ENCODE measurements around the gene CHRNA3. TPM values are rescaled to one million over a fixed set of nuclear protein-coding genes. Genes with fewer than 3 reads are reported as not detected.
"Not testable (repeated sequence)": the region's sequence is repeated elsewhere in the genome, so short reads cannot be mapped to it uniquely, and the experiment has no call there.

Gene CHRNA3
- total RNA-seq, 2 donors from 2014 or later = 0.23 to 0.97 TPM

GRCh38 chr15:78617516-78617915, 3.3 kb downstream of the CHRNA3 start:
- intact Hi-C loops (cut with DNase I) = no loop called here
- Histone ChIP-seq H3K4me3 (no peak overlapping the region), H3K27me3 (replicated peaks; ENCODE audit: insufficient read depth) (peaks cover 2% of the 10 kb centered on the region), H3K9me3 (no peaks in the 10 kb centered on the region), H3K4me1 (replicated peaks) (no peaks in the 10 kb centered on the region), H3K27ac (no peak overlapping the region), H3K36me3 (no peaks in the 10 kb centered on the region)
- no peak for DNase-seq (ENCODE audit: low spot score)
- 68% methylated on average over 5 of the region's 5 CpGs for WGBS
- TF ChIP-seq POLR2AphosphoS5 (IDR thresholded peaks at IDR 0.05) (no peak), POLR2A (IDR thresholded peaks at IDR 0.05) (no peak), CTCF (IDR thresholded peaks at IDR 0.05) (no peak)

- no peak for TF ChIP-seq POLR2A (IDR thresholded peaks at IDR 0.05)
- TF ChIP-seq CTCF (IDR thresholded peaks at IDR 0.05) = no peak
- no peak for TF ChIP-seq POLR2AphosphoS5 (IDR thresholded peaks at IDR 0.05)
- intact Hi-C loops (cut with DNase I) = no loop called here
- DNase-seq (ENCODE audit: low spot score) = no peak
Observed at GRCh38 chr15:78617076-78617475, 3.7 kb downstream of the CHRNA3 start.

GRCh38 chr15:78616506-78616905, 4.3 kb downstream of the CHRNA3 start:
- Histone ChIP-seq H3K4me3 (no peak overlapping the region), H3K27ac (no peak overlapping the region), H3K9me3 (no peaks in the 10 kb centered on the region), H3K27me3 (replicated peaks; ENCODE audit: insufficient read depth) (peaks cover 2% of the 10 kb centered on the region), H3K4me1 (replicated peaks) (no peaks in the 10 kb centered on the region), H3K36me3 (no peaks in the 10 kb centered on the region)
- intact Hi-C loops (cut with DNase I) = no loop called here
- WGBS = 71% methylated on average over 2 of the region's 2 CpGs
- no peak for DNase-seq (ENCODE audit: low spot score)
- TF ChIP-seq POLR2AphosphoS5 (IDR thresholded peaks at IDR 0.05) (no peak), CTCF (IDR thresholded peaks at IDR 0.05) (no peak), POLR2A (IDR thresholded peaks at IDR 0.05) (no peak)

More at GRCh38 chr15:78617076-78617475, 3.7 kb downstream of the CHRNA3 start:
- Histone ChIP-seq H3K36me3 (no peaks in the 10 kb centered on the region), H3K27ac (no peak overlapping the region), H3K9me3 (no peaks in the 10 kb centered on the region), H3K4me1 (replicated peaks) (no peaks in the 10 kb centered on the region), H3K27me3 (replicated peaks; ENCODE audit: insufficient read depth) (peaks cover 2% of the 10 kb centered on the region), H3K4me3 (no peak overlapping the region)
- 73% methylated on average over 7 of the region's 7 CpGs for WGBS

GRCh38 chr15:78615151-78615589, 5.6 kb downstream of the CHRNA3 start:
- H3K9me3 ChIP-seq = no peaks in the 10 kb centered on the region
- TF ChIP-seq POLR2A (IDR thresholded peaks at IDR 0.05) = no peak
- no peak for TF ChIP-seq POLR2AphosphoS5 (IDR thresholded peaks at IDR 0.05)
- TF ChIP-seq CTCF (IDR thresholded peaks at IDR 0.05) = no peak
- H3K36me3 ChIP-seq = no peaks in the 10 kb centered on the region
- DNase-seq (ENCODE audit: low spot score) = no peak
- intact Hi-C loops (cut with DNase I) = no loop called here
- H3K4me3 ChIP-seq = no peak overlapping the region
- WGBS = 91% methylated on average over 2 of the region's 3 CpGs
- H3K27me3 ChIP-seq (replicated peaks; ENCODE audit: insufficient read depth) = peaks cover 2% of the 10 kb centered on the region
- no peaks in the 10 kb centered on the region for H3K4me1 ChIP-seq (replicated peaks)
- H3K27ac ChIP-seq = no peak overlapping the region

- DNase-seq (ENCODE audit: low spot score) = no peak
- H3K4me3 ChIP-seq = no peak overlapping the region
- no peak overlapping the region for H3K27ac ChIP-seq
- no peaks in the 10 kb centered on the region for H3K36me3 ChIP-seq
- no peak for TF ChIP-seq POLR2A (IDR thresholded peaks at IDR 0.05)
- no peak for TF ChIP-seq CTCF (IDR thresholded peaks at IDR 0.05)
- no peak for TF ChIP-seq POLR2AphosphoS5 (IDR thresholded peaks at IDR 0.05)
- H3K27me3 ChIP-seq (replicated peaks; ENCODE audit: insufficient read depth) = no peaks in the 10 kb centered on the region
- H3K9me3 ChIP-seq = no peaks in the 10 kb centered on the region
- H3K4me1 ChIP-seq (replicated peaks) = no peaks in the 10 kb centered on the region
- 45% methylated on average over 3 of the region's 3 CpGs for WGBS
- intact Hi-C loops (cut with DNase I) = no loop called here
Observed at GRCh38 chr15:78614021-78614420, 6.8 kb downstream of the CHRNA3 start.

GRCh38 chr15:78609551-78609950, 11.2 kb downstream of the CHRNA3 start:
- H3K27me3 ChIP-seq (replicated peaks; ENCODE audit: insufficient read depth); H3K4me1 ChIP-seq (replicated peaks); intact Hi-C loops (cut with DNase I); H3K9me3 ChIP-seq; DNase-seq (ENCODE audit: low spot score); H3K4me3 ChIP-seq; H3K36me3 ChIP-seq; H3K27ac ChIP-seq: not testable (repeated sequence)
- WGBS = 83% methylated on average over 3 of the region's 3 CpGs

All from prostate gland (tissue), 2 donors.